Right atrium auricular region (tissue), 2 donors: ENCODE measurements around the gene KLC4. TPM values are rescaled to one million over a fixed set of nuclear protein-coding genes. Genes with fewer than 3 reads are reported as not detected.

Source experiments
- DNase-seq: peaks from one replicate; pipeline ENCODE4 v3.0.0-alpha.2; 2019; ENCODE audit warnings: low spot score
- H3K27ac ChIP-seq, 2 donors: fragments of 200-600 bp; sonication (generic); 1 replicate in 1 of 2; 2 replicates in 1 of 2; pipeline ENCODE4 v1.5.1; 2016 to 2019
- H3K27me3 ChIP-seq, 2 donors: fragments of 200-600 bp; sonication (generic); one replicate each; pipeline versions ENCODE4 v1.5.1 to v1.6.0; 2017 to 2019
- H3K36me3 ChIP-seq: fragments of 200-600 bp; sonication (generic); one replicate; pipeline ENCODE4 v1.5.1; 2016
- H3K4me1 ChIP-seq, 2 donors: fragments of 200-600 bp; sonication (generic); one replicate each; pipeline versions ENCODE4 v1.5.1 to v1.6.0; 2017 to 2019
- H3K4me3 ChIP-seq, 2 donors: fragments of 200-600 bp; sonication (generic); 1 replicate in 1 of 2; 2 replicates in 1 of 2; pipeline ENCODE4 v1.5.1; 2017 to 2019; ENCODE audit warnings: mild to moderate bottlenecking in 1 of 2, moderate library complexity in 1 of 2
- H3K9me3 ChIP-seq, 2 donors: fragments of 200-600 bp; sonication (generic); one replicate each; pipeline ENCODE4 v1.5.1; 2019
- CTCF ChIP-seq, 2 donors: fragments of 200-600 bp; sonication (generic); IDR thresholded peaks; one replicate each; pipeline ENCODE4 v1.5.1; 2019; ENCODE audit warnings: antibody characterized with exemption in 2 of 2
- total RNA-seq, 2 donors: library from RNA; depleted of rRNA; stranded (reverse); fragments of >200 nt; gene quantifications; one replicate each; pipeline ENCODE4 v1.1.0, GENCODE V29; 2016

The KLC4 gene
- total RNA-seq, 2 donors from 2014 or later: 22.5 to 46.5 TPM

DNA sequence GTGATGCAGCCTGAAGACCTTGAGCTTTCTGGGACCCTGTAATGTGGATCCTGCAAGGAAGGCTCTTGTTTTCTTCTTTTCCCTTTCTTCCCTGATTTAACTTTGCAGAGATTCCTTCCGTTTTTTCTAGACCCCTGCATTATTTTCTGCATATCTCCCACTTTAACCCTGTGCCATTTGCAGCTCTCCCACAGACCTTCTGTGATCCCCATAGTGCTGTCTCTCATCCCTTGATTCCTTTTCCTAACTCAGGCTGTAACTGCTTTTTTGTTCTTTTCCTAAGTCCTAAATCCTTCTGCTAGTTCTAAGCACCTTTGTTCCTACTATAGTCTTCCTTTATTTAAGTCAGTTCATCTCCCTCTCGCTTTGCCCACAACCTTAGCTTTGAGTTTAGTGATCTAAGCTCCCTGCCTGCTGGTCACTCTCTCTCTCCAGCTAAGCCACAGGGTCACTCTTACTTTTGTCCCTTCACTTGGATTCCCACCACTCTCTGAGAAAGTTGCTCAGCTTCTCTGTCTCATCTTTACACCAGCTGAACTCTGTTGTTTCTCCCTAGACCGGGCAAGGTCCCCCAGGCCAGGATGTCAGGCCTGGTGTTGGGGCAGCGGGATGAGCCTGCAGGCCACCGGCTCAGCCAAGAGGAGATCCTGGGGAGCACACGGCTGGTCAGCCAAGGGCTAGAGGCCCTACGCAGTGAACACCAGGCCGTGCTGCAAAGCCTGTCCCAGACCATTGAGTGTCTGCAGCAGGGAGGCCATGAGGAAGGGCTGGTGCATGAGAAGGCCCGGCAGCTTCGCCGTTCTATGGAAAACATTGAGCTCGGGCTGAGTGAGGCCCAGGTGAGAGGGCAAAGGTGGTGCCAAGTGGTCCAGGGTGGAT, 1.6 kb downstream of the KLC4 start:
- TF ChIP-seq CTCF (IDR thresholded peaks at IDR 0.05): no peak
- no peak for DNase-seq
- no peaks in the 10 kb centered on the region for H3K27me3 ChIP-seq
- H3K27ac ChIP-seq: peak overlapping the region; percentile 94 to 95
- peaks cover 48% of the 10 kb centered on the region for H3K36me3 ChIP-seq
- peak overlapping the region in 1 of 2 donors; percentile 95 for H3K4me3 ChIP-seq
- peaks cover 0 to 46% of the 10 kb centered on the region in 2 donors for H3K4me1 ChIP-seq
- H3K9me3 ChIP-seq: no peaks in the 10 kb centered on the region

GRCh38 chr6:43061861-43062260, 2.4 kb downstream of the KLC4 start:
- TF ChIP-seq CTCF (IDR thresholded peaks at IDR 0.05): no peak
- Histone ChIP-seq H3K27me3 (no peaks in the 10 kb centered on the region), H3K9me3 (no peaks in the 10 kb centered on the region), H3K27ac (peak overlapping the region; percentile 35 to 95), H3K4me1 (peaks cover 0 to 46% of the 10 kb centered on the region in 2 donors), H3K36me3 (peaks cover 49% of the 10 kb centered on the region), H3K4me3 (no peak overlapping the region)
- no peak for DNase-seq

DNA sequence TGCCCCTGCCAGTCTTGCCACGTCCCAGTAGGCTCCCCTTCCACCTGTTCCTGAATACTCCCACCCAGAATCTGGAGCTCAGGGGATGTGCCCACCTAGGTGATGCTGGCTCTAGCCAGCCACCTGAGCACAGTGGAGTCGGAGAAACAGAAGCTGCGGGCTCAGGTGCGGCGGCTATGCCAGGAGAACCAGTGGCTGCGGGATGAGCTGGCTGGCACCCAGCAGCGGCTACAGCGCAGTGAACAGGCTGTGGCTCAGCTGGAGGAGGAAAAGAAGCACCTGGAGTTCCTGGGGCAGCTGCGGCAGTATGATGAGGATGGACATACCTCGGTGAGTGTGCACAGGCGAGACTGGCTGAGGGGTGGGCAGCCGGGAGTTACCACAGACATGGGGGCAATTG, 3.4 kb downstream of the KLC4 start:
- no peak for DNase-seq
- Histone ChIP-seq H3K4me1 (peaks cover 0 to 41% of the 10 kb centered on the region in 2 donors), H3K4me3 (no peak overlapping the region), H3K27me3 (no peaks in the 10 kb centered on the region), H3K9me3 (no peaks in the 10 kb centered on the region), H3K27ac (peak overlapping the region in 1 of 2 donors; percentile 95), H3K36me3 (peaks cover 41% of the 10 kb centered on the region)
- TF ChIP-seq CTCF (IDR thresholded peaks at IDR 0.05): no peak

DNA sequence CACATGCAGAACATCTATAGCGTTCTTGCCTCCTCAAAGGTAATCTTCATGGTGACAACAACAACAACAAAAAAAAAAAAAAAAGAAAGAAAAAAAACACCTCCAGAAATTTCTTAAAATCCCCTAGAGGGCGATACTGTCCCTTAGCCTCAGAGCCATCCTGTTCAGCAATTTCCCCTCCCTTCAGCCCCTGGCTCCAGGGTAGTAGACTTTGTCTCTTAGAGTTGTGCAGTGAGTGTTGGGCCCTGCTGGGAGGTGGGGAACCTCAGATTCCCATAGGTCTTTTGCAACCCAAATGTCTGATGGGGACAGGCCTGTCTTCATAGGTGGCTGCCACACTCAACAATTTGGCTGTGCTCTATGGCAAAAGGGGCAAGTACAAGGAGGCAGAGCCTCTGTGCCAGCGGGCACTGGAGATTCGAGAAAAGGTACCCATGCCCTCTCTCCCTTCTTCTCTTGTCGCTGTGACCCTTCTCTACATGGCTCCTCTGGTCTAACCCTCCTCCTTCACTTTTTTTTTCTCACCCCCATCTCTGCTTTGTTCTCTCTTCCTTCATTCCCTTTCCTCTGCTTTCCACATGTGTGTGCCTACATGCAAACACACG, 10.7 kb downstream of the KLC4 start:
- Histone ChIP-seq H3K27ac (no peak overlapping the region), H3K4me3 (no peak overlapping the region), H3K27me3 (no peaks in the 10 kb centered on the region), H3K36me3 (peaks cover 54% of the 10 kb centered on the region), H3K9me3 (no peaks in the 10 kb centered on the region), H3K4me1 (no peaks in the 10 kb centered on the region)
- DNase-seq: no peak
- peak in 1 of 2 donors; percentile 55 for TF ChIP-seq CTCF (IDR thresholded peaks at IDR 0.05)

DNA sequence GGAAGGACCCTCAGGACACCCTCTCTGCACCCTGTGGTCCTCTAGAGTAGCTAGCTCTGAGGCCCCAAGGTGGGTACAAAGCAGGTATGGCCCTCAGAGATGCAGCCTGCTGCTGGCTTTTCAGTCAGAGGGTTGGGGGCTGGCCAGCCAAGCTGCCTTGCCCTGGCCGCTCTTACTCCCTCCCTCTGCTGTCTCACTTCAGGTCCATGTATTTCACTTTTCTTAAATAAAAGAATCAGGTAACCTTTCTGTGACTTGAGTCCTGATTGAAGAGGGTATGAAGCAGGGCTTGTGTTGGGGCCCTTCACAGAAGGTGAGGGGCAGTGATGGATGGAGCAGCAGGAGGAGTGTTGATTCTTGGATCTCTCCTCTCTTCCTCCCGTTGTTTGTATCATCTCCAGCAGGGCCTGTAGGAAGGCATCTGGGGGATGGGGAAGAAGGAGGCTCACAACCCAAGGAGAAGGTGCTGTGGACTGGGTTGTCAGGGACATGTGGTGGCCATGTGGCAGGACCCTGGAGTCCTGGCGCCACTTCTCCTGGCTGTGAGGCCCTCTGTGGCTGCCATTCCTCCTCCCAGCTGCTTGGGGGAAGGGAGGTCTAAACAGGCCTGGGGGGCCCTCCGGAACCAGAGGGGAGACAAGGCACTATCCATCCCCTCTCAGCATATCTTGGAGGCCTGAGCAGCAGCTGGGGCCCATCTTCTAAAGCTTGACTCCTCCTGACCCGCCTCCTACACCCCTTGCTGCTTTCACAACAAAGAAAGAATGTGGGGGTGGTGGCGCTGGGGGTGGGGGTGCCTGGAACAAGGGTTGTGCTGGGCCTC, 15.6 kb downstream of the KLC4 start:
- peaks cover 36% of the 10 kb centered on the region for H3K36me3 ChIP-seq
- no peaks in the 10 kb centered on the region for H3K27me3 ChIP-seq
- DNase-seq: no peak
- H3K4me3 ChIP-seq: no peak overlapping the region
- TF ChIP-seq CTCF (IDR thresholded peaks at IDR 0.05): no peak
- H3K4me1 ChIP-seq: peaks cover 0 to 21% of the 10 kb centered on the region in 2 donors
- no peaks in the 10 kb centered on the region for H3K9me3 ChIP-seq
- no peak overlapping the region for H3K27ac ChIP-seq
